NOMO-1 treated with dmso at 0.1 percent for 144 hours (cell line): Measurements from ENCODE around the gene IFT27.

ENCODE experiments used
- DNase-seq: peaks from one replicate; lab custom pipeline; 2025; ENCODE audit not compliant: unreplicated experiment; lab: John Stamatoyannopoulos, UW

The IFT27 gene

GRCh38 chr22:36727927-36728488 is 47.9 kb downstream of the IFT27 start:
- DNase-seq: no peak

GRCh38 chr22:36727110-36727509 is 48.8 kb downstream of the IFT27 start:
- no peak for DNase-seq

GRCh38 chr22:36726007-36726380 is 49.9 kb downstream of the IFT27 start:
- no peak for DNase-seq

- DNase-seq: no peak
Observed at GRCh38 chr22:36725366-36726006, 50.4 kb downstream of the IFT27 start.

- no peak for DNase-seq
Observed at GRCh38 chr22:36724836-36725235, 51.1 kb downstream of the IFT27 start.

- DNase-seq: no peak
Observed at GRCh38 chr22:36722055-36722454, 53.9 kb downstream of the IFT27 start.

GRCh38 chr22:36715647-36716046 is 60.3 kb downstream of the IFT27 start:
- no peak for DNase-seq

GRCh38 chr22:36714110-36714509 is 61.8 kb downstream of the IFT27 start:
- DNase-seq: no peak

GRCh38 chr22:36713436-36713835 is 62.5 kb downstream of the IFT27 start:
- no peak for DNase-seq
